Right lobe of liver (tissue), 6 donors: ENCODE measurements around the gene GPATCH2. TPM values are rescaled to one million over a fixed set of nuclear protein-coding genes. Genes with fewer than 3 reads are reported as not detected.
"Not testable (repeated sequence)": the region's sequence is repeated elsewhere in the genome, so short reads cannot be mapped to it uniquely, and the experiment has no call there.

Experiments used
- ATAC-seq, 4 donors: fragments of 200-7000 bp; cut with Tn5 transposase; one replicate each; pipeline ENCODE4 v1.9.1; 2020; ENCODE audit warnings: mild to moderate bottlenecking in 4 of 4, moderate library complexity in 4 of 4
- DNase-seq, 3 donors: peaks; one replicate each; pipeline ENCODE4 v3.0.0-alpha.2; 2020
- H3K27ac ChIP-seq, 3 donors: fragments of 200-600 bp; one replicate each; pipeline ENCODE4 v1.8.0; 2022
- H3K27me3 ChIP-seq, 2 donors: fragments of 200-600 bp; one replicate each; pipeline ENCODE4 v1.8.0; 2022
- H3K36me3 ChIP-seq, 4 donors: fragments of 200-600 bp; sonication (generic) in 1 of 4; one replicate each; pipeline versions ENCODE4 v1.5.1 to v1.8.0; 2017 to 2022; ENCODE audit warnings: control low read depth in 1 of 4
- H3K4me1 ChIP-seq, 4 donors: fragments of 200-600 bp; sonication (generic) in 1 of 4; one replicate each; pipeline versions ENCODE4 v1.5.1 to v1.8.0; 2017 to 2022; ENCODE audit warnings: control low read depth in 1 of 4
- H3K4me3 ChIP-seq, 3 donors: fragments of 200-600 bp; one replicate each; pipeline ENCODE4 v1.8.0; 2022
- H3K9me3 ChIP-seq, 4 donors: fragments of 200-600 bp; sonication (generic) in 1 of 4; one replicate each; pipeline versions ENCODE4 v1.5.1 to v1.8.0; 2017 to 2022; ENCODE audit warnings: control low read depth in 1 of 4
- POLR2A ChIP-seq: fragments of 450-650 bp; IDR thresholded peaks from one replicate; pipeline ENCODE4 v1.6.1; 2017; ENCODE audit warnings: antibody characterized with exemption, mild to moderate bottlenecking
- WGBS: methylation state at CpG from one replicate; pipeline ENCODE4 v1.1.6; 2018; ENCODE audit warnings: low coverage, low lambda C conversion rate; ENCODE audit not compliant: insufficient coverage; ENCODE audit errors: missing lambda C conversion rate; 5-methylcytosine and 5-hydroxymethylcytosine counted together
- intact Hi-C, 2 donors: fragments of 100-400 bp; cut with DNase I; formaldehyde crosslinking; loops; one replicate each; pipeline versions ENCODE4 v1.11.2 to v1.14.1; 2022
- total RNA-seq, 6 experiments: library from RNA; depleted of rRNA in 2 of 6; stranded (reverse); fragments of >200 nt in 2 of 6; fragmentation: NEBNext Ultra II Directional in 3 of 6; extraction: Animal tissue kit (Norgen Biotek cat#: 25700) in 3 of 6; gene quantifications; one replicate each; pipeline versions ENCODE4 v1.1.0 to v1.2.4, GENCODE V29; 2016 to 2023
- TF ChIP-seq, protein P1 (sequence below), 4 donors: fragments of 200-600 bp in 3 of 4; fragments of 450-650 bp in 1 of 4; IDR thresholded peaks; one replicate each; pipeline versions ENCODE4 v1.5.1 to v1.8.0; 2016 to 2022; ENCODE audit warnings: antibody characterized with exemption in 4 of 4, mild to moderate bottlenecking in 2 of 4
- donor health status: DM: no; HTN: yes; CAD: no.
- donor health status: DM: no; HTN: no; CAD: no.
- donor health status: DM: no; HTN: no; CAD: no.
- donor health status: DM: no; HTN: yes; CAD: no.
- donor health status: DM: no; HTN: yes; CAD: no.

The GPATCH2 gene
- total RNA-seq, 6 experiments from 2014 or later, result 3.3 to 6.6 (median 4.6) TPM

DNA sequence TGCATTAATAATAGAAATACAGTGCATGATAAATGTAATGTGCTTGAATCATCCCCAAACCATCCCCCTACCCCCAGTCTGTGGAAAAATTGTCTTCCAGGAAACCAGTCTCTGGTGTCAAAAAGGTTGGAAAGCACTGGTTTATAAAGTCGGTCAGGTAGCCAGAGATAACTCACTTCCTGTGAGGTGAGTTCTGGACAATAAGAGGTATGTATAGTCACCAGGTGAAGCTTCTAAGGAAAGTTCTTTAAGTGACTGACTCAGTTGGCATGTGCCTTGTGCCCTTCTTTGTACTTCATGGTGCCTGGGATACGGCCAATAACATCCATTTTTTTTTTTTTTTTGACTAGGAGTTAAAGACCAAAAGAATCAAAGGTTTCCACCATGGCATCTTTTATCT is 103.7 kb downstream of the GPATCH2 start:
- no peaks in the 10 kb centered on the region for H3K27me3 ChIP-seq
- no peaks in the 10 kb centered on the region for H3K9me3 ChIP-seq
- no peaks in the 10 kb centered on the region for H3K36me3 ChIP-seq
- DNase-seq (no peak), ATAC-seq (no peak)
- WGBS, result 89% methylated on average over 2 of the region's 2 CpGs
- intact Hi-C loops, result no loop called here
- H3K4me3 ChIP-seq, result no peak overlapping the region
- no peak overlapping the region for H3K27ac ChIP-seq
- TF ChIP-seq POLR2A, result no peak
- TF ChIP-seq, protein P1, sequence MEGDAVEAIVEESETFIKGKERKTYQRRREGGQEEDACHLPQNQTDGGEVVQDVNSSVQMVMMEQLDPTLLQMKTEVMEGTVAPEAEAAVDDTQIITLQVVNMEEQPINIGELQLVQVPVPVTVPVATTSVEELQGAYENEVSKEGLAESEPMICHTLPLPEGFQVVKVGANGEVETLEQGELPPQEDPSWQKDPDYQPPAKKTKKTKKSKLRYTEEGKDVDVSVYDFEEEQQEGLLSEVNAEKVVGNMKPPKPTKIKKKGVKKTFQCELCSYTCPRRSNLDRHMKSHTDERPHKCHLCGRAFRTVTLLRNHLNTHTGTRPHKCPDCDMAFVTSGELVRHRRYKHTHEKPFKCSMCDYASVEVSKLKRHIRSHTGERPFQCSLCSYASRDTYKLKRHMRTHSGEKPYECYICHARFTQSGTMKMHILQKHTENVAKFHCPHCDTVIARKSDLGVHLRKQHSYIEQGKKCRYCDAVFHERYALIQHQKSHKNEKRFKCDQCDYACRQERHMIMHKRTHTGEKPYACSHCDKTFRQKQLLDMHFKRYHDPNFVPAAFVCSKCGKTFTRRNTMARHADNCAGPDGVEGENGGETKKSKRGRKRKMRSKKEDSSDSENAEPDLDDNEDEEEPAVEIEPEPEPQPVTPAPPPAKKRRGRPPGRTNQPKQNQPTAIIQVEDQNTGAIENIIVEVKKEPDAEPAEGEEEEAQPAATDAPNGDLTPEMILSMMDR (IDR thresholded peaks at IDR 0.05), result no peak
- no peaks in the 10 kb centered on the region for H3K4me1 ChIP-seq

DNA sequence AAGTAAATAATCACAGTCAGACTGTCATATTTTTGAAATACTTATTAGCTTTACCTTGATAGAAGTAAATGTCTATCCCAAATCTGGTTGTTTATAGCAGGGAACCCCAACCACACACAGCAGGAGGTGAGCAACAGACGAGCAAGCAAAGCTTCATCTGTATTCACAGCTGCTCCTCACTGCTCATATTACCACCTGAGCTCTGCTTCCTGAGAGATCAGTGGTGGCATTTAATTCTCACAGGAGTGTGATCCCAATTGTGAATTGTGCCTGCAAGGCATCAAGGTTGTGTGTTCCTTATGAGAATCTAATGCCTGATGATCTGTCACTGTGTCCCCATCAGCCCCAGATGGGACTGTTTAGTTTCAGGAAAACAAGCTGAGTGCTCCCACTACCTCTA is 104.3 kb downstream of the GPATCH2 start:
- DNase-seq, result no peak
- Histone ChIP-seq H3K27ac (no peak overlapping the region), H3K27me3 (no peaks in the 10 kb centered on the region), H3K4me3 (no peak overlapping the region), H3K9me3 (no peaks in the 10 kb centered on the region), H3K4me1 (no peaks in the 10 kb centered on the region), H3K36me3 (no peaks in the 10 kb centered on the region)
- 77% methylated on average over 1 of the region's 1 CpG for WGBS
- TF ChIP-seq, protein P1 (IDR thresholded peaks at IDR 0.05), result no peak
- TF ChIP-seq POLR2A, result no peak
- no peak for ATAC-seq
- intact Hi-C loops, result no loop called here

DNA sequence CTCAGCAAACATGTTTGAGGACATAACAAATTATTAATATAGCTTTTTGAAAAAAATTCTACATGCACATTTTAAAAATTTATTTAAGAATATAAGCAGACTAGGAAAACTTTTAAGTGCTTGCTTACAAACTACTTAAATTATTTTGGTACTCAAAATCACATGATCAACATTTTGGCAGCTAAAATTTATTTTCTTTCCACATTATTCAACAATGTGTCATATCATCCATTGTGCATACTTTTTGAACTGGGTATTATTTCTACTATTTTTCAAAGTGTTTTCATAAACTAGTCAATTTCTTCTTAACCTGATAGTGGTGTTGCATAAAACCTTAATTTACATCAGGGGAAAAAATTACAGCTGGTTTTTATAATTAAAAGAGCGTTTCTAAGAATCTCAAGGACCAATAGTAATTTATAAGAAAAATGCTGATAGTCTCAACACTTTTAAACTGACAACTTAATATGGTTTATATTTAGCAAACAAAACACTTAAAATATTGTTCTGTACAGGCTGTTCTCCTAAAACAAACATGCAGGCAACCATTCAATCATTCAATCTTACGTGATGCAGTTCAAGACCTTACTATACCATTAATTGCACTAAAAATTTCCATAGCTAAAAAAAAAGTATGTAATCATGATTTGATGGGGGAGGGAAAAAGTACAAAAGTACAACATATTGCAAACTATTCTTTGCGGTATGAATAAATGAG is 105.0 kb downstream of the GPATCH2 start:
- H3K9me3 ChIP-seq, result no peaks in the 10 kb centered on the region
- H3K27ac ChIP-seq, result no peak overlapping the region
- no peaks in the 10 kb centered on the region for H3K36me3 ChIP-seq
- no peaks in the 10 kb centered on the region for H3K27me3 ChIP-seq
- WGBS, result 79% methylated on average over 3 of the region's 3 CpGs
- ATAC-seq, result no peak
- no peak overlapping the region for H3K4me3 ChIP-seq
- H3K4me1 ChIP-seq, result no peaks in the 10 kb centered on the region
- DNase-seq, result no peak
- intact Hi-C loops, result no loop called here
- TF ChIP-seq POLR2A, result no peak
- TF ChIP-seq, protein P1 (IDR thresholded peaks at IDR 0.05), result no peak

DNA sequence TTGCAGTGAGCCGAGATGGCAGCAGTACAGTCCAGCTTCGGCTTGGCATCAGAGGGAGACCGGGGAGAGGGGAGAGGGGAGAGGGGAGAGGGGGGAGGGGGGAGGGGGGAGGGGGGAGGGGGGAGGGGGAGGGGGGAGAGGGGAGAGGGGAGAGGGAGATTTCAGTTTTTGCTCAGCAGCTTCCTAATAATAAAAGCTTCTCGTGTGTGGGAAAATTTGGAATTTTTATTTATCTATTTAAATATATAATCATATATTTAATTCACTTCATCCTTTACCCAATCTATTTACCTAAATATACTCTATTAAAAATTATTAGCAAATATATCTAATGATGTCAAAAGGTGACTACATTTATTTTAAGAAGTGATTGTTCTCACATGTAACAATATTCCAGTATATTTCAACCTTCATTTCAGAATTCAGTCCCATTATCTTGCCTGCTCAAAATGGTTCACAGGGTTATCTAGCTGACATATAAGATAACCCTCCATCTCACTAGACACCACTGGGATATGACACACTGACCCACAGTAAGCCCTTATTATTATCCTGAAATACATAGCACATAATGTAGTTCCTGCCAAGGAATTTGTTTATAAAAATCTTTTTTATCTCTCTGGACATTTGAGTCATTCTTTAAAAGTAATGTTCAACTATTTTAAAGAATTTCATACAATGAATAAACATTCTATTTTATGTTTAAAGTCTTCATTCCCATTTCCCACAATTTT is 105.9 kb downstream of the GPATCH2 start:
- DNase-seq (no peak), ATAC-seq (no peak)
- intact Hi-C loops, result no loop called here

DNA sequence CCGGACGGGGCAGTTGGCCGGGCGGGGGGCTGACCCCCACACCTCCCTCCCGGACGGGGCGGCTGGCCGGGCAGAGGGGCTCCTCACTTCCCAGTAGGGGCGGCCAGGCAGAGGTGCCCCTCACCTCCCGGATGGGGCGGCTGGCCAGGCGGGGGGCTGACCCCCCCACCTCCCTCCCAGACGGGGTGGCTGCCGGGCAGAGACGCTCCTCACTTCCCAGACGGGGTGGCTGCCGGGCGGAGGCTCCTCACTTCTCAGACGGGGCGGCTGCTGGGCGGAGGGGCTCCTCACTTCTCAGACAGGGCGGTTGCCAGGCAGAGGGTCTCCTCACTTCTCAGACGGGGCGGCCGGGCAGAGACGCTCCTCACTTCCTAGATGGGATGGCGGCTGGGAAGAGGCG is 107.0 kb downstream of the GPATCH2 start:
- H3K27me3 ChIP-seq, intact Hi-C loops, H3K4me3 ChIP-seq, H3K27ac ChIP-seq, ATAC-seq, H3K4me1 ChIP-seq, H3K36me3 ChIP-seq, H3K9me3 ChIP-seq, DNase-seq: not testable (repeated sequence)
- whole genome bisulfite sequencing, result no CpG with 5 or more reads among the region's 28 CpGs

More for the DNA sequence above, 105.9 kb downstream of the GPATCH2 start:
- 98% methylated on average over 4 of the region's 4 CpGs for WGBS
- TF ChIP-seq, protein P1 (IDR thresholded peaks at IDR 0.05), result no peak
- no peak for TF ChIP-seq POLR2A
- no peaks in the 10 kb centered on the region for H3K4me1 ChIP-seq
- no peak overlapping the region for H3K4me3 ChIP-seq
- H3K27me3 ChIP-seq, result no peaks in the 10 kb centered on the region
- H3K27ac ChIP-seq, result no peak overlapping the region
- H3K9me3 ChIP-seq, result no peaks in the 10 kb centered on the region
- H3K36me3 ChIP-seq, result no peaks in the 10 kb centered on the region
